ENCODE data around the gene MR1. TPM values are rescaled to one million over a fixed set of nuclear protein-coding genes. Genes with fewer than 3 reads are reported as not detected.

MR1 gene
- total RNA-seq, 1 donor from 2014 or later, result 9.6 TPM

DNA sequence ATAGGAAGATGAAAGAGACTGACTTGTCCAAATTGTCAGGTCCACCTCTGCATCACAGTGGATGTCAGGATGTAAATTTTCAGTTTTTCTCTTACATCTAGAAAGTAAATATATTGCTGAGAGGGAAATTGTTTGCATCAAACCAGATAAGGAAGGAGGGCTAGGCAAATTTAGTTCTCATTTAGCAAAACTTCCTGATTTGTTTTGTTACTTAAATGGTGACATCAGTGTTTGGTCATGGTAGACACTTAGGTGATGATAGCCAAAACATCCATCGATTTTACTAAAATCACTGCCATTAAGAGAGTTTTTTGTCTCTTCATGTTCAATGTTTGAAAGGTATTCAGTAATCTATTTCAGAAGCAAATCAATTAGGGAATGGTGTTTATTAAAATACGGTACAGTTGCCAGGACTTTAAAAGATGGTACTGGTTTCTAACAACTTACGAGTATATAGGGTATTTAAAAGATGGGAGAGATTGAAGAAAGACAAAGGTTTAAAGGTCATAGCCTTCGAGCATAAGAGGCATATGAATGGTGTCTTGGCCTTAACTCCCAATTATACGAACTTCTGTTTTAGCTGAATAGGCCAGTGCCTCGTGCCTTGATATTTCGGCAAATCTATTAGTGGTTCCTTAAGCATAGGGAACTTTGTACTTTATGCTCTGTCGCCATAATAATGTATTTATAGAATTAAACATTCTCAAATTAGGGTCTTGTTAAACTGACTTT is 57.7 kb downstream of the MR1 start:
- no peak for DNase-seq

GRCh38 chr1:181092056-181092455 is 58.3 kb downstream of the MR1 start:
- no peak for DNase-seq

- no peak for DNase-seq
Measured at GRCh38 chr1:181092883-181093458, 59.2 kb downstream of the MR1 start.

GRCh38 chr1:181094416-181095212 is 60.8 kb downstream of the MR1 start:
- DNase-seq, result no peak

DNA sequence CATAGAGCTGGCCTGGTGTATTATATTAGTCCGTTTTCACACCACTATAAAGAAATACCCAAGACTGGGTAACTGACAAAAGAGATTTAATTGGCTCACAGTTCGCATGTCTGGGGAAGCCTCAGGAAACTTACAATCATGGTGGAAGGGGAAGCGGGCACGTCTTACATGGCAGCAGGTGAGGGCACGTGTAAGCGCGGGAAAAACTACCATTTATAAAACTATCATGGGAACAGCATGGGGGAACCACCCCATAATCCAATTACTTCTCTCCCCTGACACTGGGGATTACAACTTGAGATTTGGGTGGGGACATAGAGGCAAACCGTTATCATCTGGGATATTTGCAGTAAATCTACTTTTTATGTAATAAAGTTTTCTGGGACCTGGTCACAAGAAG is 61.5 kb downstream of the MR1 start:
- DNase-seq, result no peak

DNA sequence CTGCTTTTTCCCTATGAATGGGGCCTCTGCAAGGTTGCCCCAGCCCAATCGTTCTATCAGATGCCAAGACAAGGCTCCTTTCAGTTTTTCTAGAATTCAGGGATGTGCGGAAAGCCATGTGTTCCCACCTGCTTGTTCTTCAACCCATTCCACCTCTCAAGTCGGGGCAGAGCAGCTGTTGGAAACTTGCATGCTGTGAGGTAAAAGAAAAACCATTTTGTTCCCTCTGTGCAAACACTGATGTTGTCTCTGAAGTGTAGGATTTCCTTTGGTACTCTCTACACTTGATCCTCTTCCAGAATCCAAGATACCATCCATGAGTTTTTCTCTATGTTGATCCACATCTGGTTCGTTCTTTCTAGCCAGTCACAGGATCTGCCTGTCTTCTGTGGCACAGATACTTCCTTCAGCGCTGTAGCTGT is 62.0 kb downstream of the MR1 start:
- DNase-seq, result peak; percentile 78

GRCh38 chr1:181097242-181097641 is 63.5 kb downstream of the MR1 start:
- no peak for DNase-seq

DNA sequence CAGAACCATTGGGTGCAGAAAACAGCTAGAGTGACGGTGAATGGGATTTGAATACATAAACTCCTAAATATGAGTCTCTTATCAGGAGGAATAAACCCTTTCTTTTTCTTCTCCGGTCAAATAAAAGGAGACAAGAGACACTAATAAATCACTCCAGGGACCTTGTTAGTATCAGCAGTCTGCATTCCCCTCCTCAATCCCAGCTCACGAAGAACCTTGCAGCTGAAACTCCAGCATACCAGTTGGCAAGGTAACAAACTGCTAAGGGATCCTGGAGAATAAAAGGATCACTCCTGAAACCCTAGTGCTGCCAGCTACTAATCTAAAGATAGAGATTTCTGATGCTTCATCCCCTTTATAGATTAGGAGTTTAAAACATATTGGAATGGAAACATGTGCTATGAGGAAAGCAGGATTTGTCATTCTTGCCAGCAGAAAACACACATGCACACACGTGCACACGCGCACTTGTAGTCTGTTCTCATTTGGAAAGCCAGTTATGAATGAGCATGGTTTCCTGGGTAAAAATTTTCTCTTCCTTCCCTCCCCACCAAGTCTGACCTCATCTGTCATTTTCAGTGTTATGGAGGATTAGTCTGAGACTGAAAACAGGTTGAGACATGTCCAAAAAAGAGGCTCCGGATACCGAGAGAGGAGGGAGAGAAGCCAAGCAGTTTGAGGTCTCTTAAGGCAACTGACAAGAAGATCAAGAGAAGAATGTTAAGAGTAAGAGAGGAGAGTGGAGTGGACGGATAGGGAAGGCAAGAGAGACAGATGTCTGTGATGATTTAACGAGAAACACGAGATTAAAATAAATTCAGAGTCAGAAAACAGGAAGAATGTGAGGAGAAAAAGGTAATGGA is 65.6 kb downstream of the MR1 start:
- peak; percentile 66 for DNase-seq

DNA sequence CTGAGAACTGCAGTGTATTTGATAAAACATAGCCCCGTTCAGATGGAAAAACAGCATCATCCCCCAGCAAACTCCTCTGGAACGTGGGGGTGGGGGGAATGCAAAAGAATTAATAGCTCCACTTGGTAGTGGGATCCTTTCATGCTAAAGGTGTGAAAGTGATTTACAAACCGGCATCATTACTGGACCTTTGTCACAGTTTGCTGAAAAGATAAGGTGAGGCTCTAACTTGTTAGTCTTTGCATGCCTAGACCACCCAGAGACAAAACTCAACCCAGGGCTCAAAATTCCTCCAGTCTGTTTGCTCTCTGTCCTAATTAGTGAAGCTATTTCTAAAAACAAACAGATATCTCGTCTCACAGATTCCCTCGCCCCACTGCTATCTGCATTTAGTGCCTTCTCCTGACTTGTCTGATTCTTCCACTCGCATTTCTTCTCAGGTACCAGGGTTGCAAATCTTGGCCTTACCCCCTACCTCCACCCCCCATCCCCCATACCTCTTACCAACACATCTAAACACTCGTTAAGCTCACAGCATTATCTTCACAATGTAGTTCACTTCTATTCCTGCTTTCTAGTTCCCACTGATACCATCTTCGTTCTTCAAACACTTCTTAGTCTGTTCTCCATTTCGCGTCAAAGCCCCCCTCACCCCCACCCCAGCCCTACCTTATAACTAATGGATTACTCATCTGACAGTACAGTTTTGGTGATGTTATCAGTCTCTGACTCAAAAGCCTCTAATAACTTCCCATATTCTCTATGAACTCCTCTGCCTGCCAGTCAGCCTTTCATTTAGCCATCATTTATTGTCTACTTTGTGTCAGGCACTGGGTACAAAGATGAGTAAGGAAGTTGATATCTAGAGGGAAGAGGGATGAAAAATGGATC is 66.5 kb downstream of the MR1 start:
- peak; percentile 13 for DNase-seq

- DNase-seq, result no peak
Measured at GRCh38 chr1:181100934-181101333, 67.2 kb downstream of the MR1 start.

DNA sequence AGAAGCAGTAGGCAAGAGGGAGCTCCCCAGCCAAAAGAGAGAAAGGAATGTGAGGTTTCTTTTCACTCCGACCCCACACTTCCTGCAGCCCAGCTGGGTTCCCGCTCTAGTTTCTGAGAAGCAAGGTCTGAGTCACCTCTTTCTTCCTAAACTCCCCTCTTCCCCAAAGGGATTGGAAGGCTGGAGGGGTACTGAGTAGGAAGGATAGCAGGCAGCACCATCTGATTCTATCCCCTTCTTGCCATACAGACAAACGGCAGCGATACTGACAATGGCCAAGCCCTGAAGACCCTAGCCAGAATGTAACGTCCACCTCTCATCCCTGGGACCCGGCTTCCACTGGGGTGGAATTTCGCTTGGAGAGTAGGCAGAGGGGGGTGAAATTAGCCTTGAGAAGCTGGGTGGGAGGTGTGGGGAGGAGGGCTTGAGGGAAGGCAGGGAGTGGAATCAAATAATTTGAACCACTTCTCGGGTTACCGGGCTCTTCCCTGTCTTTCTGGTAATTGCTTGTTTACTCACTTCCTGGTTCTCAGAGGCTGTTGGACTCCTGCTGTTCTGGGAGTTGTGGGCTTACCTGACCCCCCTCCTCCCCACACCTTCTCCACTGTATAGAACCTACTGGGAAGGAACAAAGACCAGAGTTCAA is 67.9 kb downstream of the MR1 start:
- no peak for DNase-seq

GRCh38 chr1:181102841-181103240 is 69.1 kb downstream of the MR1 start:
- DNase-seq, result no peak

DNA sequence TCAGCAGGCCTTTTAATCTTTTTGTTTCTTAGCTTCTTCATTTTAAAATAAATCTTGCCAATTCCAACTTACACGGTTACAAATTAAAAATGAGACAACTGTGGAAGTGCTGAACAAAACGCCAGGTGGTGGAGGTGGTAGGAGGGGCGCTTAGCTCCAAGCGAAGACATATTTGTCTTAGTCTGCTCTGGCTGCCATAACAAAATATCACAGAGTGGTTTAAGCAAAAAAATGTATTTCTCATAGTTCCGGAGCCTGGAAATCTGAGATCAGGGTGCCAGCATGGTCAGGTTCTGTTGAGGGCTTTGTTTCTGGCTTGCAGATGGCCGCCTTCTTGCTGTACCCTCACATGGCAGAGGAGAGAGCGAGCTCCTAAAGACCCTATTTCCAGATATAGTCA is 69.6 kb downstream of the MR1 start:
- DNase-seq, result no peak

DNA sequence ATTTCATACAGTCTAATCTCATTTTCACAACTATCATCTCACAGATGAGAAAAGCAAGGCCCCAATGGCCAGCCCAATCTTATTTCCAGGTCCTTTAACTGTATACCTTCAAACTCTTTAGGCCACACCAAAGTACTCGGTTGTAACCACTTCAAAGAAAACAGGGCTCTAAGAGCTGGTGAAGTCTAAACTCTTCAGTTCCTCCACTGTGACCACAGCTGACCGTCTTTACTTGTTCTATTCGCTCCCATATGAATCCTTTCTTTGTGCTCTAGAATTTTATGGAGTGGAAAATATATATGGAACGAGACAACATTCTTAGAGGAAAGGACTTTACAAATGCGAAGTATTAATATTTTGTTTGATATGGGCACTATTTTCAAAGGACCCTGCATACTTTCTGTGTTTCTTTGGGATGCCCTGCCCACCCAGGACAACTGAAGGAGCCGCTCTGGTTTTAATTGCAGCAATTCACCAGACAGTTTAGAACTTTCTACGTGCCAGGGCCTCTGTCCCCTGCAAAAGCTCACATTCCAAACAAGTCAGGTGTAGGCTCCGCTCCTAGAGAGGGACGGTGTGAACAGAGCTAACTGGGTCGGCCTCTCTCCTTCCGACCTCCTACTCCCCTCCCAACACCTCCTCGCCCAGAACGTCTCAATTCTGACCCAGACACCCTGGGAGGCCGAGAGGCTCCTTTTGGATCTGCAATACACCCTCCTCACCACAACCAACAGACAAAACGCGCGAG is 70.4 kb downstream of the MR1 start:
- no peak for DNase-seq

- no peak for DNase-seq
Measured at GRCh38 chr1:181104790-181105133, 71.0 kb downstream of the MR1 start.

DNA sequence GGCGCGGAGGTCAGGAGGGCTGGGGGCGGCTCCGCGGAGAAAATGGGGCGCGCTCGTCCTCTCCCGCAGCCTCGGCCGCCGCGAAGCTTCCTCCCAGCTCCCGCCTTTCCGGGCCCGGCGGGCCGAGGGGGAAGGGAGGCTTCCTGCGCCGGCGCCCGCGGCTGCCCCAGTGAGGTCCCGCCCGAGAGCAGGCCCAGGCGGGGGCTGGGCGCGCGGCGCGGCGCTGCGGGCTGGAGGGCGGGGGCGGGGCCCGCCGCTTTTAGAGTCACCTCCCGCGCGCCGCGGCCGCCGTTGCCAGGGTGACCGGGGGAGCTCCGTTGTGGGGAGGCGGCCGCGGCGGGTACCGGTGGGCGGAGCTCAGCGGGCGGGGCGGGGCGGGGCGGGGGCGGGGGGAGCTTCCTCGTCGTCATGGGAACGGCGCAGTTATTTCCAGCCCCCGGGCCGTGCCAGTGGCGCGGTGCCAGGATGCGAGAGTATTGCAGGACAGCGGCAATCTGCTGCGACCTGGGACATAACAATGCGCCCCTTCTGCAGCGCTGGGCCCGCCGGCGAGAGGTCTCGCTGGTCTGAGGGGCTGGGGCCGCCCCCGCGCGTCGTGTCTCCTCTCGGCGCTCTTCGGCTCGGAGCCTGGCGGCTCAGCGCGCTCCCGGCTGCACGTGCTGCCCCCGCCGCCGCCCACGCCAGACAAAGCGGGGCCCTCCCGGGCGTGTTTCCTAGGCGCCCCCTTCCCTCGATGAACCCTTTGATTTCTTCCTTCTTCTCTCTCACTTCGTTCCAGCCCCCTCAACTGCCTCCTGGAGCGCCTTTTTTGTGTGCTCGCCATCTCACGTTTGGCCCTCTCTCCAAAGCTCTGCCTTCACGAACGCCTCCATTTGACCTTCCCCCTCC is 71.6 kb downstream of the MR1 start:
- DNase-seq, result peak; percentile 81

DNA sequence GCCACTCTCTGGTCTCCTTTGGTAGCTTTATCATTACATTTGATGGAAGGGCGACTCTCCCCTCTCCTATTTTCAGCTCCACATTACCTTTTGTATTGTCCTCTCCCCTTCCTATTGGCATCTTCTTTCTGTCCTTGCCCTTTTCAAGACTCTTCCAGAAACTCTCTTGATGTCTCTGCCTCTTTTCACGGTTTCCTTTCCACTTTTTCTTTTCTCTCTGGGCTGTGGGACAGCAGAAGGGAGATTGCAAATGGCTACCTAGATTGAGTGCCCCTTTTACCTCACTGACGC is 72.2 kb downstream of the MR1 start:
- no peak for DNase-seq

- no peak for DNase-seq
Measured at GRCh38 chr1:181106479-181106878, 72.7 kb downstream of the MR1 start.

DNA sequence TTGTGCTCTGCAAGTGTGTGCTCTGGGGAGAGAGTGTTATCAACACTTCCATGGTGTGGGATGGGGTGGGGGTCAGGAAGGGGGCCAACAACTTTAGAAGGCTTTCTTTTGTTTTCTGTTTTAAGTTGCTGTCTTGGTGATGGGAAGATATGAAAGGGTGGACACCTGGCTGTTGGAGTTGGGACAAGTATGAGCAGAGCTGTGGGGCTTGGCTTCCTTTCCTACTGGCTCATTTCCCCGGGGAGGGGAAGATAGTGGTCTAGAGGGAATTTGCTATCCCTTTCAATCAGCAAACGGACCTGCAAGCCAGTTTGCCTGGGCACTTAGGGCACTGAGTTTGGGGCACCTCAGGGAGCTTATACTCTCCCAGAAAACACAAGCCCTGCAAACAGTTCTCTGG is 73.9 kb downstream of the MR1 start:
- no peak for DNase-seq

Data from skin of body (tissue), 2 donors.